ENCODE measurements around the gene PRR23E.

PRR23E gene

GRCh38 chr3:127209840-127210653 is 17.1 kb downstream of the PRR23E start:
- DNase-seq, result no peak

- no peak for DNase-seq
These were observed 17.7 kb downstream of the PRR23E start for GRCh38 chr3:127210654-127210943.

- no peak for DNase-seq
These were observed 18.5 kb downstream of the PRR23E start for GRCh38 chr3:127211118-127212060.

DNA sequence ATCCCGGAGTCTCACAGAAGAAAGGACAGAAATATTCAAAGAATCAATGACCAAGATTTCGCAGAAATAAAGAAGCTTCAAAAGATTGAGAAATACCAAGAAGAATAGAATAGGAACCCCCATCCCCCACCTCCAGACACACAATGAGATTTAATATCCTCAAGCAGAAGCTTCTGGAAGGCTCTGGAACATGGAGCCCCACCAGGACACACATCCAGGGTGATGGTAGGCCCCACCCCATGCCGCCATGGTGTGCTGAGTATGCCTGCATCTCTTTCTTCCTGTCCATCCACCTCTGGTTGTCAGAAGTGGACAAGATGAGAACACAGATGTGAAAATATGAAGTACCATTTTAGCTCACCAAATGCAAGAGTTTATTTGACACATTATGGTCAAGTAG is 19.3 kb downstream of the PRR23E start:
- no peak for DNase-seq

DNA sequence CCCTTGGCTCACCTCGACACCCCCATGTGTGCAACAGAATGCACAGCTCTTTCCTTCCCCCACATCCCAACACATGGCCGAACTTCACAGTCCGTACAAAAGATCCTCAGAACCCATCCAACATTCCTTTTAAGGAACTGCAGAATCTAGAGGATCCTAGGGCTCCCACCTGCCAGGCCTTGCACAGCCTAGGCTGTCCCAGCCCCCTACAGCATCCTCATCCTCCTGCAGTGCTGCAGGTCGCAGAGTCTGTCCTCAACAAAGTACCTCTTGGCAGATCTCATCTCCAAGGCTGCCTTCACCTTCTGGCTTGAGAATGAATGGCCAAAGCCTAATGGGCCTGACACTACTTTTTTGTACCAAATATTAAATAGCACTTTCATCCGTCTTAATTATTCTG is 19.8 kb downstream of the PRR23E start:
- no peak for DNase-seq

- no peak for DNase-seq
These were observed 20.5 kb downstream of the PRR23E start for GRCh38 chr3:127213381-127213918.

GRCh38 chr3:127214975-127215374 is 22.0 kb downstream of the PRR23E start:
- DNase-seq, result no peak

DNA sequence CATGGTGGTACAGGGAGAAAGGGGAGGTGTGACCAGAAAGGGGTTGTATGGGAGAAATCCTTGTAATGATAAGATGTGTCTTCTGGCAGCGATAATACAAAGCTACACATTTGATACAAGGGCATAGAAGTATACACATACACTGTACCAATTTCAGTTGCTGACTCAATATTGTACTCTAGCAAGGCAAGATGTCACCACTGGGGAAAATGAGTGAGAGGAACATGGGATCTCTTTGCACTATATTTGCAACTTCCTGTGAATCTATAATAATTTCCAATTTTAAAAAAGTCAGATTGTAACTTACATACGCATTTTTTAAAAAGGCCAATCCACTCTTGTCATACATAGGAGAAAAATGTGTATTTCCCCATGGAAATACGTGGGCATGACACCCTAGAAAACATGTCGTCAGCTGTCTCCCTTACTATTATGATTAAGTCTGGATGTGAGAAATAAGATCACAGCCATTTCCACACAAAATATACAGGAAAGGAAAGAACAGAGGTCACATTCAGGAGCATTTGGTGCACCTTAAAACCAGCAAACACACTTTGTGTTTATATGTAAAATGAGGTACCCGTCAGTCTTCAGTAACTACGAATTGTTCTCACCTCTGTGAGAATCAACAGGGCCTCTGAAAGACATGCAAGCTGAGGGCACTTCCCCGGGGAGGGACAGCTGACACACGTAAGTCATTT is 22.9 kb downstream of the PRR23E start:
- no peak for DNase-seq

DNA sequence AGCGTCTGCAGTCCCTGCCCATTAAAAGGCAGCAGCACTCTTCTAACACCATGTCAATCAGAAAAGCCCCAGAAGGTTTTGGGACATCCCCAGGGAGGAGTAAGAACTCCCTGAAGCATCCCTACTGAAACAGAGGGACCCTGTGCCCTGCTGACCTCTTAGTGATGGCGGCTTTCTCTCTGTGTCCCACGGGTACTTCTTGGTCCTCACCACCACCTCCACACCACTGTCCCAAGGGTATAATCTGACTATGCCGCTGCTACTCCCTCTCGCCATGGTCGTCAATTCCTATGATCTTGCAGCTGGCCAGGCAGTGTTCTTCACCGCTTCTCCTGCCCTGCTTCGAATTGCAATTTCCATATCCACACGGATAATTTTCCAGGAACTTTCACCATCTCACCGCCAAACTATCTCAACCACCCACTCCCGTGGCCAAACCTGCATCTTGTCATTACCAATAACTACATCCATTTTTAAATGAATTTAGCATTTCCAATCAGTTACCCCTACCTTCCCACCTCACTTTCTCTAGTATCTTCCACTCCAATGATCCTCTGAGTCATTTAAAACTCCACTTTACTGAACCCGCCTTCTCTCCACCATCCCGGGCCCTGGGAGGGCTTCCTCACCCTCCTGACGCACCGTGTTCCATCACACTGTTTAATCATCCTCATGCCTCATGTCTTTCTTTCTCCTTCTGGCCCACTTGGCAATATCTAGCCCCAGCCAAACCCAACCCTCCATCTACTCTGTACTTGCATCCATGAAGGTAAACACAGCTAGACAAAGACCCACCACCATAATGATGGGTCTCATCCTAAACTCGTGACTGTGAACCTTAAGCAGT is 23.7 kb downstream of the PRR23E start:
- DNase-seq, result no peak

DNA sequence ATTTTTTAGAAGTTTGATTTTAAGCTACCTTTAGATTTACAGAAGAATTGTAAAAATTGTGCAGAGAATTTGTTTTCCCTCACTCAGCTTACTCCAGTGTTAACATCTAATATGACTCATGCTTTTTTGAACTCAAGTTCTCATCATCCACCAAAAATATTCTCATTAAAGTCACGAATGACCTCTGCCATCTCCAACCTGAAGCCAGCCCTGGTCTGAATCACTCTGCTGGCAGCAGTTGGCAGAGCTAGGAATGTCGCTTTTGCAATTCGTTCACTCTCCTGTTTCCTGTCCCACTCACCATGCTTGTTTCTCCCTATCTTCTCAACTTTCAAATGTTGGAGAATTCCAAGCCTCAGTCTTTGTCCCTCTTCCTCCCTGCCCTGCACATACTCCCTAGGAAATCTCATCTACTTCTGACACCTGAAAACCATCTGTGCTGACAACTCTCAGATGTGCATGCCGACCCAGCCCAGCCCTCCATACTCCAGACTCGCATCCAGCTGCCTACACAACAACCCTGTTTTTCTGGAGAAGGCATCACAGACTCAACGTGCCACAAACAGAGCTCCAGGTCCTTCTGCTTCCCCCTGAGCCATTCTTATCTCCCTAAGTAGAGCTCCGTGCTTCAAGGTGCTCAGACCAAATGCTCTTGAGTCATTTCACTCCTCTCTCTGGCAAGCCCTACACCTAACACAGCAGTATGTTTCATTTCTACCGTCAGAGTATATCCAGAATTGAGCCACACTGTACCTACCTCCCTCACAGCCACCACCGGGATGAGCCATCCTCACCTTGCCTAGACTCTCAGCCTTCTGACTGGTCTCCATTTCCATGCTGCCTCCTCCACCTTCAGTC is 24.9 kb downstream of the PRR23E start:
- no peak for DNase-seq

- DNase-seq, result no peak
These were observed 25.6 kb downstream of the PRR23E start for GRCh38 chr3:127218454-127218922.

GRCh38 chr3:127220497-127220896 is 27.6 kb downstream of the PRR23E start:
- no peak for DNase-seq

DNA sequence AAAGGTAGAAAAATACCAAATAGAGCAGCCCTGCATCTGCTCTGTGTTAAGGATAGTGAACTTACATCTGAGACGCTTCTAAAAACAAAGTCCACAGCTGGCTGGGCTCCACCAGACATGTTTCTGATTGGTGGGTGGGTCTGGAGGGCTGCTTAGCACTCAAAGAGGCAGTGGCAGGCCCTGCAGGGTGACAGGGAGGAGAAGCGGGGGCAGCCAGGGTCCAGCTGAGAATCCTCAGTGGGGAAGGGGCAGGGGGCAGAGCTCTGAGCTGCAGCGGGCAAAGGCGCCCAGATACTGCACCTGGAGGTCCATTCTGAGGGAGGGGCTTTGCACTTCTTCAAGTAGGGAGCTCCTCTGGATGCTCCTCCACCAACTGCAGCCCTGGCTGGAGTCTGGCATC is 28.1 kb downstream of the PRR23E start:
- no peak for DNase-seq

GRCh38 chr3:127221446-127222035 is 28.6 kb downstream of the PRR23E start:
- no peak for DNase-seq

DNA sequence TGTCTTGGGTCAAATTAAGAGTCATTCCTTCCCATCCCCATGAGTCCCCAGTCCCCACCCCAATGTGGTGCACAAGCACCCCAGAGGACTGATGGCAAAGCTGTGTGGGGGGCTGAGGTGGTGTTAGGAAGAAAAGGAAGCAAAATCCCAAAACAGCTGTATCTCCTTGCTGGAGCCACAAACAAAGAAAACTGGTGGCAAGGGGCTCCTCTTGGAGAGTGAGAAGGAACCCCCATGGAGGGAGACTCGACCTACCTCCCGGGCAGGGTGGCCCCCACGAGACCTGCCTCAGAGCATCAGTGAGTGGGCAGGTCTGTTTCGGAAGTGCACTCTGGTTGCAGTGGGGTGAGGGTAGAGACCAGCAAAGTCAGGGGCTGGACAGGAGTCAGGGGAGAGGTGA is 29.2 kb downstream of the PRR23E start:
- DNase-seq, result no peak

DNA sequence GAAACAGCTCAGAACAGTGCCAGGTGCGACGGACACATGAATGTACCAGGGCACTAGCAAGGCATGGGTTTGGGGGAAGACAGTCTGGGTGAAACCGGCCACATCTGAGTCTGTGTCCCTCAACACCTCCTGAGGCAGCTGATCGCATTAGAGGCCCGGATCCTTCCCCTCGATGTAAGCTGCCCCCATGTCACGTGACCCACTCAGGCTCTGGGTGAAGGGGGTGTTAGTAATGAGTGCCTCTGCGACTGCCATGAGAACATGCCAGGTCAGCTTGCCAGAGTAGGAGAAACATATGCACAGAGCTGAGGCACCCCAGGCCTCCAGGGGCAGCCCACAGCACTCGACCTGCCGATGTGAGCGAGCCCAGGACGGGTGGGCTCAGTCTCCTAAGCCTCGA is 29.7 kb downstream of the PRR23E start:
- no peak for DNase-seq

GRCh38 chr3:127224118-127224517 is 31.2 kb downstream of the PRR23E start:
- no peak for DNase-seq

DNA sequence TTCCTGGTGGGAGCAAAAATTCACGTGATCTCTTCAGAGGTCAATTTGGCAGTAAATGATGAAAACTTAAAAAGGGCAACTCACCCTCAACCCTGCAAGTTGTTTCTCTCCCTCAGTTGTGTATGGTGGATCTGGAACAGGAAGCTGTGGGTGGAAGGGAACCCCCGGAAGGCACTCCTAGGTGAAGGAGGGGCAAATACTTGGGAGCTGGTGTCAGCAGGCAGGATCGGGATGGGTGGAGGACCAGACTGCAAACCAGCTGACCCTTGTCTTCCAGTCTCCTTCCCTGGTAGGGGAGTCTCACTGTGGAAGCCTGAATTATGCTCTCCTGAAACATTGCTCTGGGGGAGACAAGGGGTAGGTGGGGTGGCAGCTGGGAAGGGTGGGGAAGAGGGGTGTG is 33.5 kb downstream of the PRR23E start:
- no peak for DNase-seq

DNA sequence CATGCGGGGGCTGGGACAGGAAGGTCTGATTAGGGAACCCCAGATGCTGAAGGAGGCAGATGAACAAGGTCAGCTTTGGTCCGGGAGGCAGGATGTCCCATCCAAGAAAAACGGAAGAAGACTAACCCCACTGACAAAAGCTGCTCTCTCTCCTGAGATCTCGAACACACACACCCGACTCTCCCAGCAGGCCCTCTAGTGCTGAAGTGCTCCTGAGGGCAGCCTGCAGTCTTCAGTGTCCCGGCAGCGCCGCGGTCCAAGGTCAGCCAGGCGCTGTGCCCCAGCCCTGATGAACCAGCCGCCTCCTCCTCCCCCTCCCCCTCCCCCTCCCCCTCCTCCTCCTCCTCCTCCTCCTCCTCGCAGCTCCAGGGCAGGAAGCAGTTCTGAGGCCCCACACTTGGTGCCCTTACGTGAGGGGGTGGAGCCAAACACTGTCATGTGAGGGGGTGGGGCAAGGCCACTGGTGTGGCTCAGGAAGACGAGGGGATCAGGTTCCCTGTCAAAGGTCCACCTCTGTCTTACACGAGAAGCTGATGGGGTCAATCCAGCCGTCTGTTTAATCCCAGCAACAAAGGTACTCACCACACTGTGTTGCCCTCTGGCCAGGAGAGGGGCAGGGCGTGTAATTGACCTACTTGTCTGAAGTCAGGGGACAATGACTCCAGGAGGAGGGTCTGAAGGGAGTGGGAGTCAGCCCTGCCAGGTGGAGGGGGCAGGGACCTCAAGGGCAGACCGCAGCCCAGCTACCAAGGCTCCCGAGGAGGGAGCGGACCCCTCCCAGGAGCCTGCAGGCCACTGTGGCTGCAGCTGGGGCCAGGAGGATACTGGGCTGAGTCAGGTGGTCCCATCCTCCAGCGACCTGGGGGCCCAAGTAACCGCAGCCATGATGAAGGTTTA is 34.3 kb downstream of the PRR23E start:
- DNase-seq, result peak in 1 of 5 experiments; percentile 29
